Measurements from ENCODE around the gene SSR3.

GRCh38 chr3:156582532-156583183 is 27.7 kb upstream of the SSR3 start:
- TF ChIP-seq CTCF (IDR thresholded peaks at IDR 0.05) (no peak), POLR2AphosphoS5 (IDR thresholded peaks at IDR 0.05) (no peak)

Measured in gastroesophageal sphincter (tissue), 3 donors.